GM21529 (cell line): ENCODE data around the gene DENND1A.

ENCODE experiments used
- ATAC-seq: cut with Tn5 transposase; IDR thresholded peaks from one replicate; pipeline ENCODE4 v1.9.1; 2021; ENCODE audit not compliant: unreplicated experiment

DENND1A gene

GRCh38 chr9:123514766-123515165, 415.2 kb downstream of the DENND1A start:
- no peak for ATAC-seq

GRCh38 chr9:123513554-123513953, 416.4 kb downstream of the DENND1A start:
- no peak for ATAC-seq

GRCh38 chr9:123511326-123512277, 418.3 kb downstream of the DENND1A start:
- no peak for ATAC-seq

GRCh38 chr9:123509646-123510045, 420.3 kb downstream of the DENND1A start:
- no peak for ATAC-seq

GRCh38 chr9:123508048-123508447, 421.9 kb downstream of the DENND1A start:
- ATAC-seq: no peak

GRCh38 chr9:123505496-123505895, 424.4 kb downstream of the DENND1A start:
- no peak for ATAC-seq

- ATAC-seq: no peak
Observed at GRCh38 chr9:123500336-123500735, 429.6 kb downstream of the DENND1A start.

GRCh38 chr9:123497830-123498229, 432.1 kb downstream of the DENND1A start:
- ATAC-seq: no peak

- no peak for ATAC-seq
Observed at GRCh38 chr9:123495731-123496130, 434.2 kb downstream of the DENND1A start.

GRCh38 chr9:123493627-123494026, 436.3 kb downstream of the DENND1A start:
- no peak for ATAC-seq

GRCh38 chr9:123490688-123491087, 439.2 kb downstream of the DENND1A start:
- ATAC-seq: no peak

- no peak for ATAC-seq
Observed at GRCh38 chr9:123488722-123489321, 441.1 kb downstream of the DENND1A start.

- ATAC-seq: no peak
Observed at GRCh38 chr9:123487944-123488548, 441.9 kb downstream of the DENND1A start.

- no peak for ATAC-seq
Observed at GRCh38 chr9:123486431-123486830, 443.5 kb downstream of the DENND1A start.

GRCh38 chr9:123485216-123485615, 444.7 kb downstream of the DENND1A start:
- no peak for ATAC-seq

GRCh38 chr9:123484130-123484529, 445.8 kb downstream of the DENND1A start:
- no peak for ATAC-seq

GRCh38 chr9:123483191-123483803, 446.6 kb downstream of the DENND1A start:
- ATAC-seq: no peak

GRCh38 chr9:123482295-123482968, 447.5 kb downstream of the DENND1A start:
- ATAC-seq: no peak

GRCh38 chr9:123481209-123481865, 448.6 kb downstream of the DENND1A start:
- ATAC-seq: no peak

GRCh38 chr9:123480791-123481190, 449.1 kb downstream of the DENND1A start:
- no peak for ATAC-seq
